ENCODE results near the gene DGKB. TPM values are rescaled to one million over a fixed set of nuclear protein-coding genes. Genes with fewer than 3 reads are reported as not detected.

Gene DGKB
- polyA plus RNA-seq, 2 of the 4 experiments (the other 2 are of a cell fraction): 0.01 TPM; not detected in 1

GRCh38 chr7:14389181-14389591 lies 513.4 kb downstream of the DGKB start:
- Histone ChIP-seq H3K4me1 (no peaks in the 10 kb centered on the region), H3K27ac (no peak overlapping the region), H3K9me3 (no peaks in the 10 kb centered on the region; the same call in 2 of the 3 replicates), H3K4me3 (no peak overlapping the region), H3K4me2 (no peak overlapping the region)
- CTCF ChIA-PET: no interaction called here
- 33% methylated on average over 5 of the region's 5 CpGs for whole genome bisulfite sequencing (ENCODE audit: missing lambda C conversion rate)
- no peak for ATAC-seq
- POLR2A ChIA-PET: no interaction called here
- DNase-seq (ENCODE audit: low read depth in 1 of 2, low spot score in 1 of 2): no peak
- FAIRE-seq: no peak
- TF ChIP-seq RFX5 (IDR thresholded peaks at IDR 0.05) (no peak), ELK1 (IDR thresholded peaks at IDR 0.05; ENCODE audit: low read depth, low read length) (no peak)

- no peak for TF ChIP-seq MAX (IDR thresholded peaks at IDR 0.05)
- TF ChIP-seq NFE2L2 (conservative IDR thresholded peaks at IDR 0.05; ENCODE audit: low read length): no peak
- TF ChIP-seq MAFK (IDR thresholded peaks at IDR 0.05; ENCODE audit: partially characterized antibody): no peak
- TF ChIP-seq HDAC2 (IDR thresholded peaks at IDR 0.05): no peak
- TF ChIP-seq REST (IDR thresholded peaks at IDR 0.05): no peak
- TF ChIP-seq ZSCAN20 (CRISPR knock-in tag; IDR thresholded peaks at IDR 0.05): no peak
- TF ChIP-seq FOXS1 (CRISPR knock-in tag; IDR thresholded peaks at IDR 0.05): no peak
- ATAC-seq (no peak), DNase-seq (ENCODE audit: low read depth in 1 of 2, low spot score in 1 of 2) (no peak), FAIRE-seq (no peak)
- no peak overlapping the region for H3K27ac ChIP-seq
- WGBS (ENCODE audit: missing lambda C conversion rate): 31% methylated on average over 3 of the region's 3 CpGs
- no peak overlapping the region for H3K4me3 ChIP-seq
- POLR2A ChIA-PET: no interaction called here
- H3K9me3 ChIP-seq: peaks cover 2% of the 10 kb centered on the region; the same call in 1 of the 3 replicates
- CTCF ChIA-PET: no interaction called here
- no peak overlapping the region for H3K4me2 ChIP-seq
- no peaks in the 10 kb centered on the region for H3K4me1 ChIP-seq
These were observed 517.5 kb downstream of the DGKB start for GRCh38 chr7:14385074-14385473.

- Histone ChIP-seq H3K4me3 (no peak overlapping the region), H3K9me3 (0 out of 3 replicates have a peak, but pooled peaks cover 2% of the 10 kb centered on the region), H3K4me1 (no peaks in the 10 kb centered on the region), H3K27ac (no peak overlapping the region), H3K4me2 (no peak overlapping the region)
- no peak for DNase-seq (ENCODE audit: low read depth in 1 of 2, low spot score in 1 of 2)
- 28% methylated on average over 3 of the region's 3 CpGs for WGBS (ENCODE audit: missing lambda C conversion rate)
- CTCF ChIA-PET: interaction anchor here (0.6 to 0.7 kb wide), 2 partner anchors 32 to 335 kb away, joined by 3 to 4 read pairs; no protein-coding TSS in a partner anchor
- no peak for ATAC-seq
- FAIRE-seq: no peak
- POLR2A ChIA-PET: no interaction called here
- no peak for TF ChIP-seq SREBF2 (IDR thresholded peaks at IDR 0.05)
- no peak for TF ChIP-seq TFCP2L1 (CRISPR knock-in tag; IDR thresholded peaks at IDR 0.05)
- no peak for TF ChIP-seq HMGXB4 (CRISPR knock-in tag; IDR thresholded peaks at IDR 0.05; ENCODE audit: borderline replicate concordance)
- TF ChIP-seq CTCF (IDR thresholded peaks at IDR 0.05): no peak
- no peak for TF ChIP-seq ELK1 (IDR thresholded peaks at IDR 0.05; ENCODE audit: low read depth, low read length)
- no peak for TF ChIP-seq ESRRA (IDR thresholded peaks at IDR 0.05; ENCODE audit: borderline replicate concordance, low read length)
- no peak for TF ChIP-seq BHLHE40 (IDR thresholded peaks at IDR 0.05; ENCODE audit: low read depth, low read length)
- no peak for TF ChIP-seq CEBPB (IDR thresholded peaks at IDR 0.05)
- TF ChIP-seq HOXB13 (CRISPR knock-in tag; IDR thresholded peaks at IDR 0.05; ENCODE audit: low read depth): no peak
- no peak for TF ChIP-seq ZC3H11A (IDR thresholded peaks at IDR 0.05)
- TF ChIP-seq ZFP36 (IDR thresholded peaks at IDR 0.05; ENCODE audit: borderline replicate concordance, partially characterized antibody): no peak
- TF ChIP-seq RFX5 (IDR thresholded peaks at IDR 0.05): no peak
- no peak for TF ChIP-seq ZSCAN20 (CRISPR knock-in tag; IDR thresholded peaks at IDR 0.05)
- no peak for TF ChIP-seq MAFK (IDR thresholded peaks at IDR 0.05; ENCODE audit: partially characterized antibody)
- TF ChIP-seq RARB (CRISPR knock-in tag; IDR thresholded peaks at IDR 0.05): no peak
- TF ChIP-seq HOXB5 (CRISPR knock-in tag; IDR thresholded peaks at IDR 0.05): no peak
- TF ChIP-seq SMC3 (IDR thresholded peaks at IDR 0.05): no peak
- TF ChIP-seq ATOH8 (CRISPR knock-in tag; IDR thresholded peaks at IDR 0.05; ENCODE audit: low read depth): no peak
These were observed 520.6 kb downstream of the DGKB start for GRCh38 chr7:14381936-14382335.

Data from A549 (cell line).